Activated CD8-positive, alpha-beta T cell treated with anti-CD3 and anti-CD28 coated beads for 36 hours (primary cell): Measurements from ENCODE around the gene UBE2M. TPM values are rescaled to one million over a fixed set of nuclear protein-coding genes. Genes with fewer than 3 reads are reported as not detected.
A peak's percentile ranks its signal among the peaks of the same experiment; 100 is the strongest.

ENCODE experiments used
- ATAC-seq: fragments of 200-7000 bp; cut with Tn5 transposase; one replicate; pipeline ENCODE4 v1.10.0; 2021; ENCODE audit warnings: mild to moderate bottlenecking, moderate library complexity
- CTCF ChIA-PET: fragments of 350-600 bp; sonication (Branson Sonifier 250); formaldehyde crosslinking; loops from one replicate; lab custom pipeline; 2021; ENCODE audit warnings: antibody characterized with exemption; lab: Charles Lee
- POLR2A ChIA-PET: fragments of 350-600 bp; sonication (Branson Sonifier 250); formaldehyde crosslinking; loops from one replicate; lab custom pipeline; 2021; ENCODE audit warnings: antibody characterized with exemption; lab: Charles Lee
- DNase-seq: peaks from one replicate; pipeline ENCODE4 v3.0.0-alpha.2; 2020
- H3K27ac Mint-ChIP-seq: one replicate; pipeline ENCODE4 v1.8.0; 2021; ENCODE audit warnings: mild to moderate bottlenecking, mixed read lengths
- H3K27me3 Mint-ChIP-seq: one replicate; pipeline ENCODE4 v1.8.0; 2021; ENCODE audit warnings: mixed read lengths
- H3K36me3 Mint-ChIP-seq: one replicate; pipeline ENCODE4 v1.8.0; 2021; ENCODE audit warnings: low read depth, mixed read lengths
- H3K4me1 Mint-ChIP-seq: one replicate; pipeline ENCODE4 v1.8.0; 2021; ENCODE audit warnings: low read depth, mixed read lengths
- H3K4me3 Mint-ChIP-seq: one replicate; pipeline ENCODE4 v1.8.0; 2021; ENCODE audit warnings: mild to moderate bottlenecking, moderate library complexity, mixed read lengths
- H3K9me3 Mint-ChIP-seq: one replicate; pipeline ENCODE4 v1.8.0; 2021; ENCODE audit warnings: mixed read lengths
- intact Hi-C: fragments of 100-400 bp; cut with micrococcal nuclease; formaldehyde crosslinking; loops from one replicate; pipeline ENCODE4 v1.10.0; 2022
- total RNA-seq, 2 experiments: library from RNA; stranded (reverse); gene quantifications; one replicate each; pipeline ENCODE4 v1.2.3, GENCODE V29; 2021
- TF ChIP-seq, protein P1 (sequence below): fragments of 200-600 bp; IDR thresholded peaks from one replicate; pipeline ENCODE4 v1.8.0; 2022; ENCODE audit warnings: antibody characterized with exemption, mild to moderate bottlenecking

The UBE2M gene
- total RNA-seq, 2 experiments from 2014 or later: 107 to 114 TPM

DNA sequence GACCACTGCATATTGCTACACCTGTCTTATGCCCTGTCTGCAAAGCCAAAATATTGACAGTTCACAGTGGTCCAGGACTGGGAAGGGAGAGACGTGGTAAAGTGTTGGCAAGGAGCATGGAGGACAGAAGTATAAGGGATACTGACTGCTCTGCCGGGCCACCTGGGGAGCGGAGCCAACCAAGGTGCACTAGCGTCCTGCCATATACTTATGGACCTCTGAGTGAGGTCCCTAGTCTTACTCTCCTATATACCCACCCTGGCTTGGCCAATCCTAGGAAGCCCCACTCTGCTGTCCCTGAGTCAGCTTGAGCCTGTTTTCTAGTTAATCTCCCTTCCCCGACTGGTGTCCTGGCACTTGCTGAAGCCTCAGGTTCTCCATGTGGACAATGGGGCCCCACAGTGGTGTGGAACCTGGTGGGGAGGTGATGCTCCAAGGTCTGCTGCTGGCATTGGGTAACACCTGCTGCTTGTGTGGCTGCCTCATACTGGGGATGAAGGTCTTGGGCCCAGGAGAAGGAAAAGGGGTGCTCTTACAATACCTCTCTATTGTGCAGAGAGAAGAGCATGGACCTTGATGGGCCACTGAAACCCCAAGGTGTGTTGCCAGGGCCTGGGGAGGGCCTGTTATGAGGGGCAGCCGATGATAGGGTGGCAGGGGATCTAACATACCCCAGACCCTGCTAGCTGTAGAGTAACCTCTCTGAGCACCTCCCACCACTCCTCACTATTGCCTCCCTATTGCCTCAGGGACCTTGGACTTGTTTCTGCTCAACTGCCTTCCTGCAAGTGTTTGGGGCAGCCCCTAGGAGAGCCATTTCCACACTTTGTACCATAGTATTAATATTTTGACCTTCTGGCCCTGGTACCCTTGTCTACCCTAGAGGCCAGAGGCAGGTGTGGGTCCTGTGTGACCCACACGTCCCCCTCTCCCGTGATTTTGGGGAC lies 21.3 kb downstream of the UBE2M start:
- Mint-ChIP-seq H3K27me3 (peaks cover 11% of the 10 kb centered on the region), H3K27ac (no peak overlapping the region), H3K9me3 (no peaks in the 10 kb centered on the region), H3K4me1 (peaks cover 8% of the 10 kb centered on the region), H3K4me3 (peak overlapping the region; percentile 76), H3K36me3 (no peaks in the 10 kb centered on the region)
- intact Hi-C loops: no loop called here
- TF ChIP-seq, protein P1, sequence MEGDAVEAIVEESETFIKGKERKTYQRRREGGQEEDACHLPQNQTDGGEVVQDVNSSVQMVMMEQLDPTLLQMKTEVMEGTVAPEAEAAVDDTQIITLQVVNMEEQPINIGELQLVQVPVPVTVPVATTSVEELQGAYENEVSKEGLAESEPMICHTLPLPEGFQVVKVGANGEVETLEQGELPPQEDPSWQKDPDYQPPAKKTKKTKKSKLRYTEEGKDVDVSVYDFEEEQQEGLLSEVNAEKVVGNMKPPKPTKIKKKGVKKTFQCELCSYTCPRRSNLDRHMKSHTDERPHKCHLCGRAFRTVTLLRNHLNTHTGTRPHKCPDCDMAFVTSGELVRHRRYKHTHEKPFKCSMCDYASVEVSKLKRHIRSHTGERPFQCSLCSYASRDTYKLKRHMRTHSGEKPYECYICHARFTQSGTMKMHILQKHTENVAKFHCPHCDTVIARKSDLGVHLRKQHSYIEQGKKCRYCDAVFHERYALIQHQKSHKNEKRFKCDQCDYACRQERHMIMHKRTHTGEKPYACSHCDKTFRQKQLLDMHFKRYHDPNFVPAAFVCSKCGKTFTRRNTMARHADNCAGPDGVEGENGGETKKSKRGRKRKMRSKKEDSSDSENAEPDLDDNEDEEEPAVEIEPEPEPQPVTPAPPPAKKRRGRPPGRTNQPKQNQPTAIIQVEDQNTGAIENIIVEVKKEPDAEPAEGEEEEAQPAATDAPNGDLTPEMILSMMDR: no peak
- DNase-seq: no peak
- CTCF ChIA-PET: interaction anchor here (1.5 to 2.6 kb wide), 2 partner anchors 17 kb away, joined by 4 to 12 read pairs; partner anchors contain the start of gene ZBTB45
- POLR2A ChIA-PET: interaction anchor here (2.3 kb wide), 1 partner anchor 16 kb away, joined by 13 read pairs; the partner anchor contains the start of gene ZBTB45
- no peak for ATAC-seq

DNA sequence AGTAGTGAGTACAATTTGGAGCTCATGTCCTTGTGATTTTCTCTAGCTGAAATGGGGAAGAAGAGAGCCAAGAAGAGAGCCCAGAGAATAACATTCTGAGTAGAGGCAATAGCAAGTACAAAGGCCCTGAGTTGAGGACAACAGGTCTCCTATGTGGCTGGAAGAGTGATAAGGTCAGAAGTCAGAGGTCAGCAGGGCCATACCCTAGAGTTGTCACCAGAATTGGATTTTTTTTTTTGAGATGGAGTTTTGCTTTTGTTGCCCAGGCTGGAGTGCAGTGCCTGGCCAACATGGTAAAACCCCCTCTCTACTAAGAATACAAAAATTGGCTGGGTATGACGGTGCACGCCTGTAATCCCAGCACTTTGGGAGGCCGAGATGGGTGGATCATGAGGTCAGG lies 22.6 kb downstream of the UBE2M start:
- no peak for ATAC-seq
- Mint-ChIP-seq H3K27me3 (peaks cover 11% of the 10 kb centered on the region), H3K4me3 (no peak overlapping the region), H3K9me3 (no peaks in the 10 kb centered on the region), H3K27ac (no peak overlapping the region), H3K36me3 (no peaks in the 10 kb centered on the region), H3K4me1 (peaks cover 8% of the 10 kb centered on the region)
- intact Hi-C loops: no loop called here
- DNase-seq: no peak
- ChIA-PET POLR2A (interaction anchor here (3.2 kb wide), 1 partner anchor 16 kb away, joined by 13 read pairs; the partner anchor contains the start of gene ZBTB45), CTCF (interaction anchor here (2.6 kb wide), 1 partner anchor 16 kb away, joined by 12 read pairs; the partner anchor contains the start of gene ZBTB45)
- TF ChIP-seq, protein P1: no peak

DNA sequence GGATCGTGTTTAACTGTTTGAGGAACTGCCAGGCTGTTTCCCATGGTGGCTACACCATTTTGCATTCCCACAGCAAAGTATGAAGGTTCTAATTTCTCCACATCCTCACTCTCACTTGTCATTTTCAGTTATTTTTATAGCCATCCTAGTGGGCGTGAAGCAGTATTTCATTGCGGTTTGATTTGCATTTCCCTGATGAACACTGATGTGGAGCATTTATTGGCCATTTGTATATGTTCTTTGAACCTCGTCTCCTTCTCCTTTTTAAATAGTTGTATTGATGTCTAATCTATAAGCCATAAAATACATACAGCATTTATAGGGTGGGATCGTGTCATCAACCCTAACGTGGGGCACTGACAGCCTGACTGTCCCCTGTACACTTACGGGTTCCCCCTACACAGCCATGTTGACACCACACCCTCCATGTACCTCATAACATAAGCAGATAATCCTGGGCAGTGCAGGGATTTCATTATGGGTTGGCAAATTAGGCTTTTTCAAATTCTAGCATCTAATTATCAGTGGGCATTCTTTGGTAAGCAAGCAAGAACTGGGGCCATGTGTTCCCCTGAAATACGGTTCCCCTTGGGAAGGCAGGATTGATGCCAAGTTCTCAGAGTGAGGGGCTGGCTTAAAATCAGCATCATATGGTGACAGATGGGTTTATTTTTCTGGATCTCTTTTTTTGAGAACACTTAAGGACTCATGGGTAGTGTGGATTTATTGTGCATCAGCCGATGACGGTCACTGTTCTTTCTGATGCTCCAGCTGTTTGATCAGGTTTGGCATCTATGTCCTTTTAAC lies 27.2 kb downstream of the UBE2M start:
- CTCF ChIA-PET: interaction anchor here (0.8 to 1.1 kb wide), 2 partner anchors 11 to 17 kb away, joined by 3 read pairs; partner anchors contain the start of gene ZBTB45
- TF ChIP-seq, protein P1: no peak
- H3K27me3 Mint-ChIP-seq: no peaks in the 10 kb centered on the region
- no peak overlapping the region for H3K27ac Mint-ChIP-seq
- no peaks in the 10 kb centered on the region for H3K36me3 Mint-ChIP-seq
- H3K9me3 Mint-ChIP-seq: no peaks in the 10 kb centered on the region
- intact Hi-C loops: no loop called here
- no peak for DNase-seq
- POLR2A ChIA-PET: interaction anchor here (1.2 kb wide), 1 partner anchor 12 kb away, joined by 3 read pairs; no protein-coding TSS in a partner anchor
- ATAC-seq: no peak
- no peak overlapping the region for H3K4me3 Mint-ChIP-seq
- no peaks in the 10 kb centered on the region for H3K4me1 Mint-ChIP-seq

DNA sequence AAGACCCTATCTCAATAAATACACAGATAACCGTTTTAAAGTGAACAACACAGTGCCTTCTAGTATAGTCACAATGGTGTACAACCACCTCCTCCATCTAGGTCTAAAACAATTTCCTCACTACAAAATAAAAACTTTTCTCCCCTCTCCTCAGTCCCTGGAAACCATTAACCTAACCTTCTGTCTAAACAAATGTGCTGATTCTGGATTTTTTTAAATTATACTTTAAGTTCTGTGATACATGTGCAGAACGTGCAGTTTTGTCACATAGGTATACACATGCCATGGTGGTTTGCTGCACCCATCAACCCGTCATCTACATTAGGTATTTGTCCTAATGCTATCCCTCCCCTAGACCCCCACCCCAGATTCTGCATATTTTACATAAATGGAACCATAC lies 29.0 kb downstream of the UBE2M start:
- intact Hi-C loops: no loop called here
- Mint-ChIP-seq H3K4me1 (no peaks in the 10 kb centered on the region), H3K36me3 (no peaks in the 10 kb centered on the region), H3K9me3 (no peaks in the 10 kb centered on the region), H3K27me3 (no peaks in the 10 kb centered on the region), H3K4me3 (no peak overlapping the region), H3K27ac (no peak overlapping the region)
- ChIA-PET CTCF (interaction anchor here (2.2 kb wide), 1 partner anchor 9 kb away, joined by 12 read pairs; the partner anchor contains the start of gene ZBTB45), POLR2A (interaction anchor here (1.2 kb wide), 1 partner anchor 10 kb away, joined by 6 read pairs; the partner anchor contains the start of gene ZBTB45)
- ATAC-seq (no peak), DNase-seq (no peak)
- TF ChIP-seq, protein P1: no peak
